ENCODE results near the gene PXK.

DNA sequence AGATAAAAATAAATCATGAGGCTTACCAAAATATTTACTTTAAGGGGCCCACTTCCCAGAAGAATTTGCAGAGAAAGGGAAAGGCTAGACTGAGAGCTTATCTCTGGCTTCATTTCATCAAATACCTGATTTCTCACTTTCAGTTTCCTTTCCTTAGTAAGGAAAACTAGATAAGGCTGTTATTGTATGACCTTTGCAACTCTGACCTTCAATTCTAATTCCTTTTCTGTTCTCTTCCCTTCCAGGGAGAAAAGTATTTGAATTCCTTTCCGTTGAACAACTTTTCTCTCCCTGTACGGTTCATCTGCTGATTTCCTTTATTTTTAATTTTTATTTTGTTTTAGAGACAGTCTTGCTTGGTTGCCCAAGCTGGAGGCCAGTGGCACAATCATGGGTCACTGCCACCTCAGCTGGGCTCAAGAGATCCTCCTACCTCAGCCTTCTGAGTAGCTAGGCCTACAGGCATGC lies 7.1 kb upstream of the PXK start:
- TF ChIP-seq GATA3 (IDR thresholded peaks at IDR 0.05; ENCODE audit: low read depth, low read length) (no peak), GATA2 (IDR thresholded peaks at IDR 0.05; ENCODE audit: low read depth, low read length) (no peak)
